ENCODE measurements around the gene CDK14.

CDK14 gene

DNA sequence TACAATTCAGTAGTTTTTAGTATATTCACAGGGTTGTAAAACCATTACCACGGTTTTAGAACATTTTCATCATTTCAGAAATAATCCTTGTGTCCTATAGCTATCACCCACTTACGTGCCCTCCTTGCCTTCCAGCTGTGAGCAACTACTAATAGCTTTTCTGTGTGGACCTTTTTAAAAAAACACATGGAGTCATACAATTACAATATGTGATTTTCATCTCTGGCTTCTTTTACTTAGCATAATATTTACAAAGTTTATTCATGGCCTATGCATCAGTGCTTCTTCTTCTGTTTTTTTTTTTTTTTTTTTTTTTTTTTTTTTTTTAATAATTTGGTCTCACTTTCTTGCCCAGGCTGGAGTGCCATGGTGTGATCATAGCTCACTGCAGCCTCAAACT, 76.1 kb downstream of the CDK14 start:
- H3K4me3 ChIP-seq (ENCODE audit: low read length), result no peak overlapping the region
- no peak for TF ChIP-seq ZNF274 (IDR thresholded peaks at IDR 0.05; ENCODE audit: low read depth, low read length)

DNA sequence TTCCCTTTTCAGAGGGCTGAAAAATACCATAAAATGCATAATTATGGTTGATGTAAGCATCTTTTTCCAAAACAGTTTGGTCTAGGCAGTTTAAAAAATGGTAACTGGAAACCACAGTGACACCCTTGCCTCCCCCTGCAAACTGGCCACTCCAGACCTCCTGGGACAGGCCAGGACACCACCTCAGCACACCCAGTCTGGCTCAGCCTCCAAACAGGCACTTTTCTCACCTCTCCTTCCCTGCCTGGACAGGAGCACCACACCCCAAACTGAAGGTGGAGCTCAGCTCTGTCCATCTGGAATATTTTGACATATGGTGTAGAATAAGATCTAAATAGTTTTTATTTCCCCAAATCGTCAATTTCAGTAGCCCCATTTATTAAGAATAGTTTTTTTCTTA, 78.5 kb downstream of the CDK14 start:
- H3K4me3 ChIP-seq (ENCODE audit: low read length), result no peak overlapping the region
- TF ChIP-seq ZNF274 (IDR thresholded peaks at IDR 0.05; ENCODE audit: low read depth, low read length), result no peak

DNA sequence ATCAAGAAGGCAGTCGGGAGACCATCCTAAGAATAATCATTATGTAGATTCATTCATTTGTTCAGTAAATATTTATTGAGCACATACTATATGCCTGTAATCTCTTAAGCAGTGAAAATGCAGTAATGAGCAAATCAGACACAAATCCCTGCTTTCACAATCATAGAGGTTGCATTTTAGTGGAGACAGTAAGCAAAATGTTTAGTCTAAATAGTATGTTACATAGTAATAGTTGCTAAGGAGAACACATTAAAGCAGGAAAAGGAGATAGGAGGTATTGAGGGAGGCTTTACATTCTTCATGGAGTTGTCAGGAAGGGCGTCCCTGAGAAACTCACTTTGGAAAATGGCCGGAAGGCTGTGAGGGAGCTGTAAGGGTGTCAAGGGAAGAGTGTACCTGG, 79.9 kb downstream of the CDK14 start:
- TF ChIP-seq ZNF274 (IDR thresholded peaks at IDR 0.05; ENCODE audit: low read depth, low read length), result no peak
- H3K4me3 ChIP-seq (ENCODE audit: low read length), result no peak overlapping the region

DNA sequence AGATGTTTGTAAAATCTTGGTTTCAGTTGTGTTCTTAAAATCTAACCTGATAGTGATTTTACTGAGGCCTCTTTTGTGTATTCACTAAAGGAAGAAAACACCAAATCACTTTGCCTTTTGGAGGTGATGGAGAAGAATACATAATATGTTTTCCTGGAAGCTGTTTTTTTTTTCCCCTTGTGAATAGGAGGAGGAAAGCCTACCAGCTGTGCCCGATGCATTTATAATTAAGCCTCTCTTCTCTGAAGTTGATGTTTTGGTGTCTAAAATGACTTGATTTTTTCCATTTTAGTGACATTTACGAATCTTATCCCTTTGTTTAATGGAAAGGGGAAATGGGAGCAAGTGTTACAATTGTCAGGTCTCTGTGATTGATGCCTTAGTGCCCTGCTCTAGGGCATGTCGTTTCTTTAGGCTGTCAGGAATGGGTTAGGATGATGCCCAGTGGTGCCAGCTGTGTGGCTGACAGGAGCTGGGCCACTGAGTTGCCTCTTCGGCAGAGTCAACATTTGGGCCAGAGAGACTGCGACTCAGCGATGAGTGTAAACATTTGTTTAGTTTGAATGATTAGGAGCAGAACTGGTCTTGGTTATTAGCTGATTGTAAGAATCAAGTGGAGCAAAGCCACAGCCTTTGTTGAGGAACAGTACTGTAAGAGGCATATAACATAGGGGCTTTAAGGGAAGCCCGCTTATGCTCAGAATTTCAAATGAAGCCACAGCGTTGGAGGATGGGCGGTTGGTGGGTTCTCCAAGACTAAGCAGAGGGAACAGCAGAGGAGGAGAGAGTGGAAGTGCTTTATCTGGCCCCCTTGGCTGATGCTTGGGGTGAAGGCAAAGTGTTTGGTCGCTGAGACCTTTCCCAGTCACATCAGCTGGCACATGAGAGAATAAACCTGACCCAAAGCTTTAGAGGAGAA, 81.6 kb downstream of the CDK14 start:
- TF ChIP-seq ZNF274 (IDR thresholded peaks at IDR 0.05; ENCODE audit: low read depth, low read length), result no peak
- no peak overlapping the region for H3K4me3 ChIP-seq (ENCODE audit: low read length)

DNA sequence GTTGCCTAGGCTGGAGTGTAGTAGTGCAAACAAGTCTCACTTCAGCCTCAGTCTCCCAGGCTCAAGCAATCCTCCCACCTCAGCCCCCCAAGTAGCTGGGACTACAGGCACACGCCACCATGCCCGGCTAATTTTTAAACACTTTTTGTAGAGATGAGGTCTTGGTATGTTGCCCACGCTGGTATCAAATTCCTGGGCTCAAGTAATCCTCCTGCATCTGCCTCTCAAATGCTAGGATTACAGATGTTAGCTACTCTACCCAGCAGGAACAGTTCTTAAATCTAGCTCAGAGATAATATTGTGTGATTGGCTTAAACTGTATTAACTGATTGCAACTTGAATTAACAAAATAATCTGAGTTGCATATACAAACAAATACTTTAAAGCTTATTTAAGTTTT, 82.9 kb downstream of the CDK14 start:
- no peak overlapping the region for H3K4me3 ChIP-seq (ENCODE audit: low read length)
- TF ChIP-seq ZNF274 (IDR thresholded peaks at IDR 0.05; ENCODE audit: low read depth, low read length), result no peak

DNA sequence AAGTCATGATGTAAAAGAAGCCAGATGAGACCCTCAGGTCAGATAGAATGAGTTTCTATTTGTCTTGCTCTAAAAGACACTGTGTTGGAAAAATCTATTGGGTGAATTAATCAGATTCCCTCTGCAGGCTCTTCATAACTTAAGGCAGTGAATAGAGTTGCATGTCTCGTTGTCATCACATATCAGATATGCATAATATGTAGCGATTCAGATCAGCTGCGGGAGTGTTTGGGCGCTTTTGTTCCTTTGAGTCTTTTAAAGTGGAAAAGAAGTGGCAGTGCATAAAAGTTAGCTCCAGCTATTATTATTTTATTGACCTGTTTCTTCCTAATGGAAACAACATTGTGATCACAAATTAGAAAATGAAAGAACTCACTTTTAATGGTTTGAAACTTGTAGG, 84.4 kb downstream of the CDK14 start:
- TF ChIP-seq ZNF274 (IDR thresholded peaks at IDR 0.05; ENCODE audit: low read depth, low read length), result no peak
- H3K4me3 ChIP-seq (ENCODE audit: low read length), result no peak overlapping the region

DNA sequence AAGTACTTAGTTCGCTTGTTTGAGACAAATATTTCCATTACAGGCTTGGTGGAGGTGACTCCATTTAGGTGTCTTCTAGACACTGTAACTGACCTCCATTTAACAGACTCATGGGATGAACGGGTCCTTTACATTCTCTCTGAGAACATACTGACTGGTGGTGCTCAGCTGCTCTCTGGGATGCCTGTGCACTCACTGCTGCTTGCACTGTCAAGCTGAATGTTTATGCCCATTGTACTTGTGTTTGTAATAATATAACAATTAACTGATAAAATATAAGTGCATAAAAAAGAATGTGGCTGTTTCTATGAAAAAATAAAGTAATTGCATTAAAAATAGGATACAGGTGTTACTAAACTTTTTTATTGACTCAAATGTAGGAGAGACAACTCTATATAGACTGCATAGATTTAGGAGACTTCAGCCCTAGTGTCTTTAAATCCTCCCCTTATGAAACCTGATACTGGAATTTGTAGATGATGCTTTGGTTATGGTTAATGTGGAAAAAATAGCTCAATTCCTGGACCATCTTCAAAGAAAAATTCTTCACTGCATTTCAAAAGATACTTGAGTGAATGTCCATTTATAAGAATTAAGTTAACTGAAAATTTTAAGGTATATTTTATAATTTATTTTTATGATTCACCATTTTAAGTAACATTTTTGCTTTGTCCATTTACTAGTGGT, 85.4 kb downstream of the CDK14 start:
- no peak for TF ChIP-seq ZNF274 (IDR thresholded peaks at IDR 0.05; ENCODE audit: low read depth, low read length)
- no peak overlapping the region for H3K4me3 ChIP-seq (ENCODE audit: low read length)

DNA sequence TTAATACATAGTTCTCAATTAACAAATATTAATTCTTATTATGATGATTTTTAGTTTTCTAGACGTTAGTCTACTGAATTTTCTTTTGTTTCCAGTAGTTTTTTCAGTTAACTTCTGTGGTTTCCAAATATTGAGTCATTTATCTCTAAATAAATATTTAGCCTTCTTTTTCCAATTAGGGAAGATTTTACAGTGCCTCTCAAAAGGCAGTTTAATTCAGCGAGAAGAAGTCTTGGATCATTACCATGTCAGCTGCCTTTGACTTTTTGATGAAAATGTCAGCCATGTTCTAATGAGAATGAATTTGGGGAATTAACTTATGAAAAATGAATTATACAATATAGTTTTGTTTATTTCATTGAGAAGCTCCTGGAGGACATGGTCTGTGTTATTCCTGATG, 90.0 kb downstream of the CDK14 start:
- H3K4me3 ChIP-seq (ENCODE audit: low read length), result no peak overlapping the region
- TF ChIP-seq ZNF274 (IDR thresholded peaks at IDR 0.05; ENCODE audit: low read depth, low read length), result no peak

DNA sequence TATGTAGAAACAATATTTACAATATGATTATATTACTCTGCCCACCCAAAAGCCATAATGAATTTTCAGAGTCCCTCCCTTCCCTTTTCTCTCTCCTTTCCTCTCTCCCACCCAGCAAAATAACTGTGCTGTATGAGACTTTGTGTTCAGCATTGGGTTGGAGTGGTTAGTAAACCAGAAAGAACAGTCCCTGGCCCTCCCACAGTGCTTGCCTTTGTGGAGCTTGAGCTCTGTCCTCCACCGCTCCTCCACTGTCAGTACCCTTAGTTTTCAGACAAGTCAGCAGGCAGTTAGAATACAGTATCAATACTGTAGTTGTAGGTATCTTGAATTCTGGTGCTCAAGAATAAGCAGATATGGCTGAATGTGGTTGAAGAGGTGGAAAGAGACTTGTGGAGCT, 92.7 kb downstream of the CDK14 start:
- TF ChIP-seq ZNF274 (IDR thresholded peaks at IDR 0.05; ENCODE audit: low read depth, low read length), result no peak
- H3K4me3 ChIP-seq (ENCODE audit: low read length), result no peak overlapping the region

DNA sequence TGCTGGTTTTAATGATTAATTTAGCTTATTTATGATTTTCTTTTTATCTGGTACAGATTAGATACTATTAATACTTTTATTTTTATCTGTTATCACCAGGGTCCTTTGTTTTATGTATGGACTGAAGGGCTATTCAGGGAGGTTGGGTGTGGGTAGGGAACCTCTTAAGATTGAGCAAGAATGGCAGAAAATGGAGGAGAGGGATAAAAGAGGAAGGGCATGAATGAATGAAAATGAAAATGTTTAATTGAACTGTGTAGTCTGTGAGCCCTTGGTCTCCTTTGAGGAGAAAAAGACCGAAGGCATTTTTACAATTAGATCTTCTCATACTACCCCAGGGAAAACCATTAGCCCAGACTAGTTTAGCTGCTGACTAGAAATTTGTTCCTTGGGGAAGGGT, 93.1 kb downstream of the CDK14 start:
- TF ChIP-seq ZNF274 (IDR thresholded peaks at IDR 0.05; ENCODE audit: low read depth, low read length), result no peak
- H3K4me3 ChIP-seq (ENCODE audit: low read length), result no peak overlapping the region

DNA sequence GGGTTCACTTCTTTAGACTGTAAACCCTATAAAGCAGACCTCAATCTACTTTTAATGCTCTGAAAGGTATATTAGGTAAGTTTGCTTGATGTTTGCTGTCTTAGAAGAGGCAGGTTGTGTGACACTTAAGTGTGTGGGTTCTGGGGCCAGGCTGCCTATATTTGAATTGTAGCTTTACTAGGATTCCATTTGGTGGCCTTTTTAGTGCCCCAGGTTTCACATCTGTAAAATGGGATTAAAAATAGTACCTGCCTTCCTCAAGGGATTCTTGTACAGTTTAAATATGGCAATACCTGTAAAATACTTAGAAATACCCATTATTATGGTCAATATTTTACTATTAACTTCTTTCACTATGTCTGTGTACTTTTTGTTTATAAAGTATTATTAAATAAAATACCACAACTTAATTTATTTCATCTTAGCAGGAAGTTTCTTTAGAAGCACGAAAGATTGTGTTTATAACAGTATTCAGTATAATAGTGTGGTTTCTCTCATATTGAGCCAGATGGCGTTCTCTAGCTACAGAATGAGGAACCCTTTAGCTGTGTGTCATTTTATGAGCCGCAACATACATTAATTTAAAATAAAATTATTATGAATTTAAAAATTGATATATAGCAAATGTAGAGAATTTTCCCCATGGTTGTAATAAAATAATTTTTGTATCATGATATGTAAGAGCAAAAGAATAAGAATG, 94.2 kb downstream of the CDK14 start:
- TF ChIP-seq ZNF274 (IDR thresholded peaks at IDR 0.05; ENCODE audit: low read depth, low read length), result no peak
- H3K4me3 ChIP-seq (ENCODE audit: low read length), result no peak overlapping the region

DNA sequence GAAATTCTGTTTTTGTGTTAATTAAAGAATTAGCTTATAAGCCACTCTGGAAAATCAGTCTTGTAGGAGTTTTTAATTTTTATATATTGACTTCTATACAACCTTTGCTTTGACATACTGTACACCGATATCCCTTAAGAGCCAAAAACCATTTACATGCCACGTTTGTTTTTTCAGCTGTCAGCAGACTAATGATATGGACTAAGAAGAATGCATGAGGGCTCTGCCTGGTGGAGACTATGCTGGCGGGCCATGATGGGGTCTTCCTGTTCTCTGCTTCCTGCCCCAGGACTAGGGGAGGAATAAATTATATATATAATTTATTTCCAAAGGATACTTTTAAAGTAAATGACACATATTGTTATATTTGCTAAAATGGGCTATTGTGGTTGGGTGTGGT, 96.3 kb downstream of the CDK14 start:
- no peak overlapping the region for H3K4me3 ChIP-seq (ENCODE audit: low read length)
- no peak for TF ChIP-seq ZNF274 (IDR thresholded peaks at IDR 0.05; ENCODE audit: low read depth, low read length)

DNA sequence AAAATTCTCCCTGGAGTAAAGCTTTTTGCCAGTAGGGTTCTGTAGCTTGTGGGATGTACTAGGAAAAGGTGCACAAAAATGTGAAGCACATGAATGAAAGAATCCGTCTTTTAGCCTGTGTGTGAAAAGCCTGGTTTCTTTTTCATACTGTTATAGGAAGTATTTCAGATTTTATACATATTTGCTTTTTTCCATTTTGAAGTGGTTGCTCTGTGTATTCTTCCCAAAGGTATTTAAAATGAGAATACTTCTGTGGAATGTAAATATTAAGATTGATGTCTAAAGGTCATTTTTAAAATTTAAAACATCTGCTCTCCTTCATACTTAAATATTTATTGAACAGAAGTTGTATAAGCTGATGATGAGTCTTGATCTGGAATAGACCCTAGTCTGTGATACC, 96.8 kb downstream of the CDK14 start:
- no peak overlapping the region for H3K4me3 ChIP-seq (ENCODE audit: low read length)
- no peak for TF ChIP-seq ZNF274 (IDR thresholded peaks at IDR 0.05; ENCODE audit: low read depth, low read length)

DNA sequence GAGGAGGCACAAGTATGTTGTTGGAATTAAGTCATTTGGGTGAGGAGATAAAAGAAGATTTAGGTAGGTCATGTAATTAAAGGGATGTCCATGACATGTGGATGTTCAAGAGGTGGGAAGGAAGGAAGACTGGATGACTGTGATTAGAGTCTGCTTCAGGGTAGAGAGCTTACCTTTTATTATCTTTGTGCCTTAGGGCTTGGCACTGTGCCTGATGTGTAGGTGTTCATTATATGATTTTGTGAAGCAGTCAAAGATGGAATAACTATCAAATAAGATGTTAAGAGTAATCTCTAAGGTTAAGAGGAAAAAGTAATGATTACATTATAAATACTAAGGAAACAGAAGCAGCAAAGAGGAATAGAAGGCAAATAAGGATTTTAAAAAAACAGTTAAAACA, 97.8 kb downstream of the CDK14 start:
- H3K4me3 ChIP-seq (ENCODE audit: low read length), result no peak overlapping the region
- TF ChIP-seq ZNF274 (IDR thresholded peaks at IDR 0.05; ENCODE audit: low read depth, low read length), result no peak

DNA sequence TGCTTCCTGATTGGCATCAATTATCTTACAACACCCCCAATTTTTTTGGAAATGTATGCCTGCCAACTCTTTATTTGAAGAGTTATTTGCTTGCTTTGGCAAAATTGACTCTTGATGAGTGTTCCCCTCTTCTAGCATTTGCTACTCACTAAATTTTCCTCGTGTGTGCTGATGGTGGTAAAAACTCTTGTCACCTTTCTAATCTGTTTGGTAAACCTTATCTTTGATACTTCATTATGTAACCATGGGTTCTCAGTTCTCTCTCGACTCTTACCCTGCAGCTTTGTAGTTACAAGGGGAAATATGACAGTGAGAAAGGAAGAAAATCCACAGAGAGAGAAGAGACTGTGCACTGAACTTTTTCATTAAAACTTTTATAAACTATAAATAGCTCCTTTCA, 102.5 kb downstream of the CDK14 start:
- H3K4me3 ChIP-seq (ENCODE audit: low read length), result no peak overlapping the region
- TF ChIP-seq ZNF274 (IDR thresholded peaks at IDR 0.05; ENCODE audit: low read depth, low read length), result no peak
